ENCODE results near the gene PDE7B. TPM values are rescaled to one million over a fixed set of nuclear protein-coding genes. Genes with fewer than 3 reads are reported as not detected.

PDE7B gene
- total and polyA plus RNA-seq, 8 donors = 0.29 to 73.2 (median 5.0) TPM

DNA sequence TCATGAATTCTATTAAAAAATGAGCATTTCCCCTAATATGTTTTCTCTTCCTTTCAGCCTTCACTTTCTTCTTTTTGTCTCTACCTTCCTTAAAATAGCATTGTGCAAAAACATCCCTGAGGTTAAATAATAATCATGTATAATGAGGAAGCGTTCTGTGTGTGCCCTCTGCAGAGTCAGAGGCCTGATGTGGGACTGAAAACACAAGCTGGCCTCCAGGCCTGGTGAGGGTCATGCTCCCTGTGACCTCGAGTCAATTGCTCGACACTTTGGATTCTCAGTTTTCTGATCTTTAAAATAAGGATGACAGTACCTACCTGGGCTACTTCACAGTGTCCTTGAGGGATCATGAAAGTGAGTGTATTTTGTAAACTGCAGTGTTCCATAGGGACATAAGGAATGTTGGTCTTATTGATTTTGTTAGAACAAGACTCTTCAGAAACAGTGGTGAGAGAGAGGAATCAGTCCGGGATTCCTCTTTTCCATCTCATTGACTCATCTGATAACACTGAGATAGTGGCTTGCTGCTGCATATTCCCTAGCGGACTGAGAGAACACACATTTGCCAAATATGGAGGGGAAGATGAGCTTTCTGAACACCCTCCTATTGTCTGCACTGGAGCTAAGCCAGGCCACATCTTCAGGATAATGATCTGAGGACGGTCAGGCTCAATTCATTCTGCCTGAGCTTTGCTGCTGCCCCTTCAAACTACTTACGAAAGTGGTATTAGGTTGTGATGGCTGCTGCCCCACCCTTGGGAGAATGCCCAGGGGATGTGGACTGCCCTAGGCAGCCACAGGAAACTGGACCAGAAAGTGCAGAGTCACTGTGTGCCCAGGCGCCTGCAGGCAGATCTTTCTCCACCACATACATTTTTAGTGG is 39.6 kb upstream of the PDE7B start:
- DNase-seq = peak in 1 of 2 donors; percentile 7
- intact Hi-C loops (cut with DNase I; ENCODE audit: low total_unique reads) = no loop called here
- Histone ChIP-seq H3K9me3 (peaks cover 0 to 6% (median 0%) of the 10 kb centered on the region in 4 donors), H3K27ac (no peak overlapping the region), H3K4me1 (peaks cover 0 to 11% (median 0%) of the 10 kb centered on the region in 4 donors), H3K4me3 (no peak overlapping the region), H3K36me3 (no peaks in the 10 kb centered on the region), H3K27me3 (no peaks in the 10 kb centered on the region)
- TF ChIP-seq POLR2AphosphoS5 (IDR thresholded peaks at IDR 0.05) (no peak), POLR2A (IDR thresholded peaks at IDR 0.05) (no peak), EP300 (IDR thresholded peaks at IDR 0.05) (no peak)
- TF ChIP-seq, protein P1, sequence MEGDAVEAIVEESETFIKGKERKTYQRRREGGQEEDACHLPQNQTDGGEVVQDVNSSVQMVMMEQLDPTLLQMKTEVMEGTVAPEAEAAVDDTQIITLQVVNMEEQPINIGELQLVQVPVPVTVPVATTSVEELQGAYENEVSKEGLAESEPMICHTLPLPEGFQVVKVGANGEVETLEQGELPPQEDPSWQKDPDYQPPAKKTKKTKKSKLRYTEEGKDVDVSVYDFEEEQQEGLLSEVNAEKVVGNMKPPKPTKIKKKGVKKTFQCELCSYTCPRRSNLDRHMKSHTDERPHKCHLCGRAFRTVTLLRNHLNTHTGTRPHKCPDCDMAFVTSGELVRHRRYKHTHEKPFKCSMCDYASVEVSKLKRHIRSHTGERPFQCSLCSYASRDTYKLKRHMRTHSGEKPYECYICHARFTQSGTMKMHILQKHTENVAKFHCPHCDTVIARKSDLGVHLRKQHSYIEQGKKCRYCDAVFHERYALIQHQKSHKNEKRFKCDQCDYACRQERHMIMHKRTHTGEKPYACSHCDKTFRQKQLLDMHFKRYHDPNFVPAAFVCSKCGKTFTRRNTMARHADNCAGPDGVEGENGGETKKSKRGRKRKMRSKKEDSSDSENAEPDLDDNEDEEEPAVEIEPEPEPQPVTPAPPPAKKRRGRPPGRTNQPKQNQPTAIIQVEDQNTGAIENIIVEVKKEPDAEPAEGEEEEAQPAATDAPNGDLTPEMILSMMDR (IDR thresholded peaks at IDR 0.05) = no peak
- 81 to 89% (median 83%) methylated on average over 8 of the region's 8 CpGs for WGBS, 5 donors

DNA sequence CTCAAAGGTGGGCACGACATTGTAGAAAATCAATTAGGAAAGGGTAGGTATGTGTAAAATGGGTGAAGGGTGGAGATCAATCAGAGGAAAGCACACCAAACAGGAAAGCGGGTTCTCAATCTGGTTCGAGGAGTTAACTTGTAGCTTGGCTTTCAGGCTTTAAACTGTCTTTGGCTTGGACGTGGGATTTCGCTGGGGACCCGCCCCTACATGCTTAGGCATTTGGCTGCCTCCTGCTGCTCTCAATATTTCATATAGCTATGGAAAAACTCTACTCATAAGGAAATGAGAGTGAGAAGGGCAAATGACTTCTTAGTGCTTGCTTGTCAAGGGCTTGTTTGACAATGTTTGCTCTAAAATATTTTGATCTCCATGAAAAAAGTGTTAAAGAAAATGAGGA is 38.1 kb upstream of the PDE7B start:
- TF ChIP-seq POLR2A (IDR thresholded peaks at IDR 0.05) (no peak), EP300 (IDR thresholded peaks at IDR 0.05) (no peak), POLR2AphosphoS5 (IDR thresholded peaks at IDR 0.05) (no peak)
- TF ChIP-seq, protein P1 (IDR thresholded peaks at IDR 0.05) = no peak
- WGBS, 5 donors = 65 to 76% (median 68%) methylated on average over 6 of the region's 6 CpGs
- H3K36me3 ChIP-seq = no peaks in the 10 kb centered on the region
- H3K27me3 ChIP-seq = no peaks in the 10 kb centered on the region
- peaks cover 0 to 6% (median 0%) of the 10 kb centered on the region in 4 donors for H3K9me3 ChIP-seq
- intact Hi-C loops (cut with DNase I; ENCODE audit: low total_unique reads) = no loop called here
- H3K4me1 ChIP-seq = peaks cover 0 to 11% (median 0%) of the 10 kb centered on the region in 4 donors
- no peak overlapping the region for H3K4me3 ChIP-seq
- DNase-seq = peak in 1 of 2 donors; percentile 30
- H3K27ac ChIP-seq = no peak overlapping the region

DNA sequence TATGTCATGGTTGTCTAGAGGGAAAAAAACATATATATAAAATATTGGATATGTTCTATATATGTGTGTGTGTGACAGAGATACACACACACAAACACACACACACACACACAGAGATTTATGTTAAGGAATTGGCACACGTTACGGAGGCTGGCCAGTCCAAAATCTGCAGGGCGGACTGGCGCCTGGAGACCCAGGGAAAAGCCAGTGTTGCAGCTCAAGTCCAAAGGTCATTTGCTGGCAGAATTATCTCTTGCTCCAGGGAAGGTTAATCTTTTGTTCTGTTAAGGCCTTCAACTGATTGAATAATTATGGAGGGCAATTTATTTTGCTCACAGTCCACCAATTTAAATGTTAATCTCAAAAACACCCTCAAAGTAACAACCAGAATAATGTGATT is 37.5 kb upstream of the PDE7B start:
- H3K36me3 ChIP-seq = no peaks in the 10 kb centered on the region
- no peak overlapping the region for H3K27ac ChIP-seq
- WGBS, 5 donors = 20 to 55% (median 43%) methylated on average over 4 of the region's 4 CpGs
- peaks cover 0 to 5% (median 0%) of the 10 kb centered on the region in 4 donors for H3K9me3 ChIP-seq
- no peak overlapping the region for H3K4me3 ChIP-seq
- no peak for TF ChIP-seq POLR2A (IDR thresholded peaks at IDR 0.05)
- TF ChIP-seq POLR2AphosphoS5 (IDR thresholded peaks at IDR 0.05) = peak in 1 of 3 donors; percentile 24
- intact Hi-C loops (cut with DNase I; ENCODE audit: low total_unique reads) = no loop called here
- no peaks in the 10 kb centered on the region for H3K27me3 ChIP-seq
- DNase-seq = peak in 1 of 2 donors; percentile 49
- peaks cover 0 to 11% (median 0%) of the 10 kb centered on the region in 4 donors for H3K4me1 ChIP-seq

DNA sequence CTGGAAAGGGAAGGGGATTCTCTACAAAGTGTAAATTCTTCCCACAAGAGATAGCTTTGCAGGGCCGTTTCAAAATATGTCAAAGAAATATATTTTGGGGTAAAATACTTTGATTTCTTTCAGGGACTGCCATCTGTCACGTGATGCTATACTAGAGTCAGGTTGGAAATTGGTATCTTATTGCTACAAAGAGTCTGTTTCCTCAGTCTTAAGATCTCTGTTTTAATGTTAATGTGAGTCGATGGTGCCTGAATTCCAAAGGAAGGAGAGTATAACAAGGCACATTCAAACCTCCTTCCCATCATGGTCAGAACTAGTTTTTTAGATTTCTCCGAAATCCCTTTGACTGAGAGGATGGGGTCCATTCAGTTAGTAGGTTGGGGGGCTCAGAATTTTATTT is 36.3 kb upstream of the PDE7B start:
- intact Hi-C loops (cut with DNase I; ENCODE audit: low total_unique reads) = no loop called here
- no peaks in the 10 kb centered on the region for H3K9me3 ChIP-seq
- H3K4me3 ChIP-seq = no peak overlapping the region
- WGBS, 5 donors = 88 to 92% (median 92%) methylated on average over 4 of the region's 4 CpGs
- H3K4me1 ChIP-seq = peaks cover 0 to 11% (median 0%) of the 10 kb centered on the region in 4 donors
- no peaks in the 10 kb centered on the region for H3K36me3 ChIP-seq
- no peaks in the 10 kb centered on the region for H3K27me3 ChIP-seq
- DNase-seq = no peak
- no peak overlapping the region for H3K27ac ChIP-seq
- TF ChIP-seq, protein P1 (IDR thresholded peaks at IDR 0.05) = no peak
- no peak for TF ChIP-seq POLR2A (IDR thresholded peaks at IDR 0.05)
- no peak for TF ChIP-seq EP300 (IDR thresholded peaks at IDR 0.05)
- no peak for TF ChIP-seq POLR2AphosphoS5 (IDR thresholded peaks at IDR 0.05)
